Esophagus squamous epithelium (tissue), 5 donors: ENCODE measurements around the gene MAS1L. TPM values are rescaled to one million over a fixed set of nuclear protein-coding genes. Genes with fewer than 3 reads are reported as not detected.

Source experiments
- DNase-seq: peaks from one replicate; lab custom pipeline; 2025; lab: John Stamatoyannopoulos, UW
- H3K27ac ChIP-seq, 4 donors: fragments of 200-600 bp; sonication (generic); one replicate each; pipeline ENCODE4 v1.5.1; 2016 to 2019; ENCODE audit warnings: mild to moderate bottlenecking in 1 of 4
- H3K27me3 ChIP-seq, 4 donors: fragments of 200-600 bp; sonication (generic); 1 replicate in 3 of 4; 2 replicates in 1 of 4; pipeline versions ENCODE4 v1.5.1 to v1.6.0; 2017 to 2021; ENCODE audit warnings: antibody characterized with exemption in 1 of 4
- H3K36me3 ChIP-seq, 3 donors: fragments of 200-600 bp; sonication (generic); one replicate each; pipeline ENCODE4 v1.5.1; 2016 to 2019
- H3K4me1 ChIP-seq, 3 donors: fragments of 200-600 bp; sonication (generic); one replicate each; pipeline ENCODE4 v1.5.1; 2017 to 2019
- H3K4me3 ChIP-seq, 4 donors: fragments of 200-600 bp; sonication (generic); 1 replicate in 3 of 4; 2 replicates in 1 of 4; pipeline ENCODE4 v1.5.1; 2016 to 2019; ENCODE audit warnings: mild to moderate bottlenecking in 2 of 4, moderate library complexity in 1 of 4
- H3K9me3 ChIP-seq, 3 donors: fragments of 200-600 bp; sonication (generic); one replicate each; pipeline ENCODE4 v1.5.1; 2016 to 2019
- POLR2A ChIP-seq, 4 donors: fragments of 450-650 bp; IDR thresholded peaks; one replicate each; pipeline ENCODE4 v1.6.1; 2017; ENCODE audit warnings: antibody characterized with exemption in 4 of 4, mild to moderate bottlenecking in 4 of 4, moderate library complexity in 3 of 4
- WGBS, 2 donors: methylation state at CpG; one replicate each; pipeline ENCODE4 v1.1.5; 2018; 5-methylcytosine and 5-hydroxymethylcytosine counted together
- intact Hi-C: fragments of 100-400 bp; cut with DNase I; formaldehyde crosslinking; loops from one replicate; pipeline ENCODE4 v1.15.0; 2022
- total RNA-seq, 4 donors: library from RNA; depleted of rRNA; stranded (reverse); fragments of >200 nt; gene quantifications; one replicate each; pipeline ENCODE4 v1.1.0, GENCODE V29; 2016
- TF ChIP-seq, protein P1 (sequence below), 6 experiments: fragments of 450-650 bp in 4 of 6; fragments of 200-600 bp in 2 of 6; sonication (generic) in 2 of 6; IDR thresholded peaks; one replicate each; pipeline ENCODE4 v1.5.1; 2016 to 2019; ENCODE audit warnings: antibody characterized with exemption in 6 of 6, mild to moderate bottlenecking in 4 of 6, moderate library complexity in 4 of 6
- donor health status: DM: yes; HTN: yes; CAD: no.

Gene MAS1L
- total RNA-seq, 4 donors from 2014 or later, result not detected

DNA sequence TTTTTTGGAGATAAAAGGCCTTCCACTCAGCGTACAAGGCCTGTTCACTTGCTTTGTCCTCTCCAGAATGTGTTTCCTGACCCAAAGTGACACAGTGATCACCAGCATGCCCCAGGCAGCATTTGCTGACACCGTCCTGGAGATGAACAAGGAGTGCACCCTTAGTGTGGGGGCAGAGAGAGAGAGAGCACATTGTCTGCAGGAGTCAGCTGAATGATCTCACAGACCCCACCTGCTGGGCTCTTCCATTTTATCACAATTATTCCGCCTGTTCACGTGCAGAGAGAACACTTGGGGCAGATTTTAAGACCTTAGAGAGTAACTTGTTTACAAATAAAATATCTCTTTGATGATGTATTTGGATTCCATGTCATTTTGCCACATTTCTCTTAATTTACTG lies 22.4 kb upstream of the MAS1L start:
- H3K36me3 ChIP-seq, result no peaks in the 10 kb centered on the region
- no peaks in the 10 kb centered on the region for H3K9me3 ChIP-seq
- WGBS, 2 donors, result 48 to 53% methylated on average over 3 to 4 of the region's 4 CpGs
- H3K4me1 ChIP-seq, result no peaks in the 10 kb centered on the region
- no peak overlapping the region for H3K27ac ChIP-seq
- no peak overlapping the region for H3K4me3 ChIP-seq
- DNase-seq, result no peak
- no peaks in the 10 kb centered on the region for H3K27me3 ChIP-seq
- TF ChIP-seq, protein P1, sequence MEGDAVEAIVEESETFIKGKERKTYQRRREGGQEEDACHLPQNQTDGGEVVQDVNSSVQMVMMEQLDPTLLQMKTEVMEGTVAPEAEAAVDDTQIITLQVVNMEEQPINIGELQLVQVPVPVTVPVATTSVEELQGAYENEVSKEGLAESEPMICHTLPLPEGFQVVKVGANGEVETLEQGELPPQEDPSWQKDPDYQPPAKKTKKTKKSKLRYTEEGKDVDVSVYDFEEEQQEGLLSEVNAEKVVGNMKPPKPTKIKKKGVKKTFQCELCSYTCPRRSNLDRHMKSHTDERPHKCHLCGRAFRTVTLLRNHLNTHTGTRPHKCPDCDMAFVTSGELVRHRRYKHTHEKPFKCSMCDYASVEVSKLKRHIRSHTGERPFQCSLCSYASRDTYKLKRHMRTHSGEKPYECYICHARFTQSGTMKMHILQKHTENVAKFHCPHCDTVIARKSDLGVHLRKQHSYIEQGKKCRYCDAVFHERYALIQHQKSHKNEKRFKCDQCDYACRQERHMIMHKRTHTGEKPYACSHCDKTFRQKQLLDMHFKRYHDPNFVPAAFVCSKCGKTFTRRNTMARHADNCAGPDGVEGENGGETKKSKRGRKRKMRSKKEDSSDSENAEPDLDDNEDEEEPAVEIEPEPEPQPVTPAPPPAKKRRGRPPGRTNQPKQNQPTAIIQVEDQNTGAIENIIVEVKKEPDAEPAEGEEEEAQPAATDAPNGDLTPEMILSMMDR (IDR thresholded peaks at IDR 0.05), result no peak
- TF ChIP-seq POLR2A (IDR thresholded peaks at IDR 0.05), result no peak
- intact Hi-C loops, result no loop called here

DNA sequence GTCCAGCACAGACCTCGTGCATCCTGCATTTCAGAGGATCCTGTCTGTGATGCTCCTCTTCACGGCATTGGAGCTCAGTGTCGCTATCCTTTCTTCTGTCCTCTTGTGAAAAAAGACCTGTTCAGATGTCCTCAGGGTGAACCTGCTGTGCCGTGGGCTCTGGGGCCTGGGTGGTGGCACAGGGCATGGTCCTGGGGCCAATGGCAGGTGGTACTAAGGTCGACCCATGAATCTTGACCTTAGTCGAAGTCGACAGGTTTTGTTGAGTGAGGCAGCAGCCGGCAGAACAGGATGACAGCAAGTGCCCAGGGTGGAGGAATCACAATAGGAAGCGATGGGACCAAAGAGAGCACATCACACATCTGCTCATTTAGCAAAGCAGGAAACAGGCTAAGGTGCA lies 22.0 kb upstream of the MAS1L start:
- no peak overlapping the region for H3K4me3 ChIP-seq
- 78 to 81% methylated on average over 8 to 9 of the region's 9 CpGs for WGBS, 2 donors

DNA sequence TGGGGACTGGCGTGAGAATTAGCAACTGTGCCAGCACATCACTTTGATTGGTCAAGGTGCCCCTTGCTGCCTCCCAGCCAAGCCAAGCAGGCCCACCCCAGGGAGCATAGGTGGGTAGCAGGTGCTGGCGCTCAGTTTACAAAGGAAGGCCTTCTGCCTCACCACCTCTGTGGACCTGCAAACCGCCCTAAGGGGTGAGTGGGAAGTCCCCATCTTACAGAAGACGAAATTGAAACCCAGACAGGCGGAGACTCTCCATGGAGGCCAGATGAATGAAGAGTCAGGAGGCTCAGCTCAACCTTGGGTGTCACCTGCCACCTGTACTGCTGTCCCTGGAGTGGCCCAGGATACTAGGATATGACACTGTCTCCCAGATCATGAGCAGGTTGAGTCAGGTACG lies 21.5 kb upstream of the MAS1L start:
- H3K9me3 ChIP-seq, result no peaks in the 10 kb centered on the region
- intact Hi-C loops, result no loop called here
- no peak overlapping the region for H3K4me3 ChIP-seq
- no peak overlapping the region for H3K27ac ChIP-seq
- no peak for DNase-seq
- no peaks in the 10 kb centered on the region for H3K36me3 ChIP-seq
- TF ChIP-seq, protein P1 (IDR thresholded peaks at IDR 0.05), result no peak
- no peak for TF ChIP-seq POLR2A (IDR thresholded peaks at IDR 0.05)
- H3K27me3 ChIP-seq, result no peaks in the 10 kb centered on the region
- WGBS, 2 donors, result 68 to 70% methylated on average over 2 to 6 of the region's 6 CpGs
- H3K4me1 ChIP-seq, result no peaks in the 10 kb centered on the region

More for the DNA sequence above, 22.0 kb upstream of the MAS1L start:
- no peak overlapping the region for H3K27ac ChIP-seq
- intact Hi-C loops, result no loop called here
- H3K9me3 ChIP-seq, result no peaks in the 10 kb centered on the region
- DNase-seq, result no peak
- no peaks in the 10 kb centered on the region for H3K36me3 ChIP-seq
- no peaks in the 10 kb centered on the region for H3K27me3 ChIP-seq
- H3K4me1 ChIP-seq, result no peaks in the 10 kb centered on the region
- TF ChIP-seq, protein P1 (IDR thresholded peaks at IDR 0.05), result no peak
- TF ChIP-seq POLR2A (IDR thresholded peaks at IDR 0.05), result no peak

DNA sequence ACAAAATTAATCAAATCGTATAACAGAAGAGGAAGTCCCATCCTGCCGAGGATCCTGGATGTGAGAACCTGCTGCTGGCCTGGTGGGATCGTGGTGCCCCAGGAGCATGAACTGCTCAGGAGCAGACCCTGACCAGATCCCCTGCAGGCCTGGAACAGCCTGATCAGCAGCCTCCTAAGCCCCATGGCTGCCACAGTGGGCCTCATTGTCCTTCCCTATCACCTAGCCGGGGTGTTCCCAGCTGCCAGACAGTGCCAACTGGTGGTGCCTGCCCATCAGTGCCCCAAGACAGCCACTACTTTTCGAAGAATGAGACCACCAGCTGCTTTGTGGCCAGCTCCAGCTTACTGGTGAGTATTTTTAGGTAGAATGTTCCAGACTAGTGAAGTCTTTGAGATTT lies 19.6 kb upstream of the MAS1L start:
- no peak overlapping the region for H3K4me3 ChIP-seq
- no peak overlapping the region for H3K27ac ChIP-seq
- intact Hi-C loops, result no loop called here
- no peaks in the 10 kb centered on the region for H3K27me3 ChIP-seq
- no peaks in the 10 kb centered on the region for H3K4me1 ChIP-seq
- no peak for TF ChIP-seq POLR2A (IDR thresholded peaks at IDR 0.05)
- TF ChIP-seq, protein P1 (IDR thresholded peaks at IDR 0.05), result no peak
- DNase-seq, result no peak
- WGBS, 2 donors, result 65 to 78% methylated on average over 3 to 5 of the region's 5 CpGs
- H3K9me3 ChIP-seq, result no peaks in the 10 kb centered on the region
- H3K36me3 ChIP-seq, result no peaks in the 10 kb centered on the region

DNA sequence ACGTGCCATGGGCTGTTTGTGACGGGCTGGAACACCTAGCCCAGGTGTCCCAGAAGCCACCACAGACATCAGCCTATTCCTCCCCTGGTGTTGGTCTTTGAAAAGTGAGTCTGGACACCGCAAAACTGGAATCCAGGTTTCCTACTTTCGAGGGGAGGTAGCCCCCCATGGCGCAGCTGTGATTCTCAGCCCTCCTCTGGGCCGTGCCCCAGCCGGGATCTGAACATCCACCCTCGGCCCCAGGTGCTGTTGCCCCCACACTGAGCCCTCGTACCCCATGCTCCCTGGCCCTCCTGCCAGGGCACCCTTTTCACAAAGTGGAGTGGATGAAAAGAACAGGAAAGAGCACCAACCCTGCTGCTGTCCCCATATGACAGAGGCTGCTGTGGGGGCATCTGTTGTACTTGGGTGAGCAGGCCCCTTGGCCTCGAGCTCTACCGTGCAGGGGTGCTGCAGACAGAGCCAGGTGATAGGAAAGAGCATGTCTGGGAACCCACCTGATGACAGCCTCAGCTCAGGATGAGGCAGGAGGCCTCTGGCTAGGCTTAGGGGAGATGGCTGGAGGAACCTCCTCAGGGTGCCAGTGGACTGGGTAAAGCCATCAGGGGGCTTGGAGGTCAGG lies 18.8 kb upstream of the MAS1L start:
- no peaks in the 10 kb centered on the region for H3K36me3 ChIP-seq
- no peaks in the 10 kb centered on the region for H3K4me1 ChIP-seq
- H3K27ac ChIP-seq, result no peak overlapping the region
- no peak for DNase-seq
- H3K27me3 ChIP-seq, result peaks cover 0 to 4% (median 0%) of the 10 kb centered on the region in 4 donors
- H3K9me3 ChIP-seq, result no peaks in the 10 kb centered on the region
- TF ChIP-seq POLR2A (IDR thresholded peaks at IDR 0.05), result no peak
- TF ChIP-seq, protein P1 (IDR thresholded peaks at IDR 0.05), result no peak
- intact Hi-C loops, result no loop called here
- H3K4me3 ChIP-seq, result no peak overlapping the region
- WGBS, 2 donors, result 58 to 85% methylated on average over 9 of the region's 11 CpGs
